ENCODE data around the gene NINJ2.

NINJ2 gene

GRCh38 chr12:524167-524951 lies 138.9 kb downstream of the NINJ2 start:
- no peak for DNase-seq

- no peak for DNase-seq
These were observed 140.4 kb downstream of the NINJ2 start for GRCh38 chr12:522692-523378.

- DNase-seq = no peak
These were observed 143.1 kb downstream of the NINJ2 start for GRCh38 chr12:520119-520518.

GRCh38 chr12:517538-517937 lies 145.7 kb downstream of the NINJ2 start:
- DNase-seq = no peak

Data from AML-193 (cell line).